IPS-18a (cell line): ENCODE data around the gene MCAM.

Experiments used
- H3K27ac ChIP-seq: one replicate; pipeline ENCODE4 v1.5.1; 2013; ENCODE audit warnings: low read length
- H3K27me3 ChIP-seq: one replicate; pipeline ENCODE4 v1.6.1; 2013; ENCODE audit warnings: mild to moderate bottlenecking, low read length; ENCODE audit not compliant: control insufficient read depth, insufficient read depth
- H3K36me3 ChIP-seq: one replicate; pipeline ENCODE4 v1.6.1; 2013; ENCODE audit warnings: low read depth, low read length; ENCODE audit not compliant: control insufficient read depth
- H3K4me1 ChIP-seq: one replicate; pipeline ENCODE4 v1.6.1; 2013; ENCODE audit warnings: low read depth, low read length; ENCODE audit not compliant: control insufficient read depth
- H3K4me3 ChIP-seq: one replicate; pipeline ENCODE4 v1.5.1; 2013; ENCODE audit warnings: low read length
- H3K9ac ChIP-seq: one replicate; pipeline ENCODE4 v1.6.1; 2013; ENCODE audit warnings: mild to moderate bottlenecking, low read length, moderate library complexity
- H3K9me3 ChIP-seq: one replicate; pipeline ENCODE4 v1.6.1; 2013; ENCODE audit warnings: low read depth, low read length; ENCODE audit not compliant: control insufficient read depth

The MCAM gene

GRCh38 chr11:119320776-119321524 lies 4.0 kb upstream of the MCAM start:
- peak overlapping the region; percentile 53 for H3K9ac ChIP-seq
- H3K4me3 ChIP-seq: peak overlapping the region; percentile 58
- H3K27ac ChIP-seq: no peak overlapping the region
- H3K9me3 ChIP-seq: no peaks in the 10 kb centered on the region
- H3K4me1 ChIP-seq: peaks cover 36% of the 10 kb centered on the region
- H3K27me3 ChIP-seq: peaks cover 38% of the 10 kb centered on the region
- no peaks in the 10 kb centered on the region for H3K36me3 ChIP-seq

- Histone ChIP-seq H3K4me3 (peak overlapping the region; percentile 58), H3K4me1 (peaks cover 42% of the 10 kb centered on the region), H3K36me3 (no peaks in the 10 kb centered on the region), H3K27ac (no peak overlapping the region), H3K9ac (no peak overlapping the region), H3K27me3 (peaks cover 44% of the 10 kb centered on the region), H3K9me3 (no peaks in the 10 kb centered on the region)
These were observed 3.4 kb upstream of the MCAM start for GRCh38 chr11:119320240-119320775.

DNA sequence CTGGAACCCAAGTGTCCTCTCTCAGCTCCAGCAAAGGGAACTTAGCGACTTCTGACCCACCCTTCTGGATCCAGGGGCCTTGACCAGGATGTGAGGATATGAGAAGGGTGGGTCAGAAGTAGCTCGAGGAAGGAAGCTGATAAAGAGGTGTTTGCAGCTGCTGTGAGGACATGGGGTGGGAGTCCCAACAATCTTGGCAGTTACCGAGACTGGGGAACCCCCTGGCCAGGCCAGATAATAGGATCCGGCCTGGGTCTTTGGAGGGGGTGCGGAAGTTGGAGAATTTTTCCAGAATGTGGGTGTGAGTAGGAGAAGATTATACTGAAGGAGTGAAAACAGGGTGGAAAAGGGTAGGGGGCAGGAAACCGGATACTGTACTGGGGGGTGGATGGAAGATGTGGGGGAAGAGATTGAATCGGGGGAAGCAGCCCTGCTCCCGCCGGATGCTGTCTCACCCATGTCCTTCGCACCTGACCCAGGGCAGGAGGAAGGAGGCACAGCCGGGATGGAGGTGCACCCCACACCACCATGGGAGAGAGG lies 2.8 kb upstream of the MCAM start:
- peaks cover 43% of the 10 kb centered on the region for H3K4me1 ChIP-seq
- no peaks in the 10 kb centered on the region for H3K9me3 ChIP-seq
- H3K27me3 ChIP-seq: peaks cover 50% of the 10 kb centered on the region
- H3K4me3 ChIP-seq: peak overlapping the region; percentile 58
- H3K9ac ChIP-seq: no peak overlapping the region
- no peaks in the 10 kb centered on the region for H3K36me3 ChIP-seq
- no peak overlapping the region for H3K27ac ChIP-seq

GRCh38 chr11:119319136-119319699 lies 2.3 kb upstream of the MCAM start:
- Histone ChIP-seq H3K4me3 (peak overlapping the region; percentile 58), H3K4me1 (peaks cover 43% of the 10 kb centered on the region), H3K36me3 (no peaks in the 10 kb centered on the region), H3K9ac (no peak overlapping the region), H3K27ac (no peak overlapping the region), H3K27me3 (peaks cover 55% of the 10 kb centered on the region), H3K9me3 (no peaks in the 10 kb centered on the region)

DNA sequence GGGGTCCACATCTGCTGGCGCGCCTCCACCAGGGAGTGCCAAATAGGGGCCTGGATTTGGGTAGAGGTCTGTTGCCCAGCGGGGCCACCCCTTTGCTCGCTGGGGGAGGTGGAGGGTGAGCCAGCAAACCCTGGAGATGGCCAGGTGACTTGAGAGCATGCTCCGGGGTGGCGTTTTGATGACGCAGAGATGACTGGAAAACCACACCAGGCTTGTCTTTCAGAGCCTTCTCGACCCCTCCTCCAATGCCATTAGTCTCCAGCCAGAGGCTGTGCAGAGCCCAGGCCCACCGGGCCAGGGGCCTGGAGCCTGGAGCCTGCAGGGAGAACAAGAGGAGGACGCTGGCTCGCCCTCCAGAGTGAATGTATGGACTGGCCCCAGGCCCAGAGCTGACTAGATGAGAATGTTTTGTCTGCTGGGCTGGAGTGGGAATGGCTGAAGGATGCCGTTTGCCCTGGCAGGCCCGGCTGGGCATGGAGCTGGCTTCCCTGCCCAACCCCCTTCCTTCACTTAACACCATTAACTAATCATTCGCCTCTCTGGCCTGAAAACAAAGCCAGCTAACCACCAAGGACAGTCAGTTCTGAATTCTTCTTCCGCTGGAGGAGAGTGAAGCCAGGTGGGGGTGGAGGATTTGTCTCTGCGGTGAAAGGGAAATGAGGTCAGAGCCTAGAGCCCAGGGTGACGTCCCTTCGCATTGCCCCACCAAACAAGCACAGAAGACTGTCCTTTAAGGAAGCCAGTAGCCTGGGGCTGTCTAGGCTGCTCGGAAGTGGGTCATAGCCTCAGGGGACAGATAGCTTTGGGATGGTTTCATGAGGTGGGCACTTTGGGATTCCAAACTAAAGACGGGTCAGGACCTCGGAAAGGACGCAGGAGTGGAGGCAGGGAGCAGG lies 1.6 kb upstream of the MCAM start:
- Histone ChIP-seq H3K36me3 (no peaks in the 10 kb centered on the region), H3K4me3 (no peak overlapping the region), H3K9me3 (no peaks in the 10 kb centered on the region), H3K27me3 (peaks cover 58% of the 10 kb centered on the region), H3K9ac (no peak overlapping the region), H3K27ac (no peak overlapping the region), H3K4me1 (peaks cover 43% of the 10 kb centered on the region)

- H3K9ac ChIP-seq: no peak overlapping the region
- H3K9me3 ChIP-seq: no peaks in the 10 kb centered on the region
- peaks cover 43% of the 10 kb centered on the region for H3K4me1 ChIP-seq
- no peaks in the 10 kb centered on the region for H3K36me3 ChIP-seq
- peak overlapping the region; percentile 23 for H3K4me3 ChIP-seq
- peaks cover 58% of the 10 kb centered on the region for H3K27me3 ChIP-seq
- no peak overlapping the region for H3K27ac ChIP-seq
These were observed 786 bp upstream of the MCAM start for GRCh38 chr11:119317592-119318239.

GRCh38 chr11:119316016-119316728 lies 758 bp downstream of the MCAM start:
- H3K9ac ChIP-seq: peak overlapping the region; percentile 13
- peak overlapping the region; percentile 65 for H3K4me3 ChIP-seq
- peaks cover 43% of the 10 kb centered on the region for H3K4me1 ChIP-seq
- no peaks in the 10 kb centered on the region for H3K9me3 ChIP-seq
- H3K36me3 ChIP-seq: no peaks in the 10 kb centered on the region
- no peak overlapping the region for H3K27ac ChIP-seq
- peaks cover 58% of the 10 kb centered on the region for H3K27me3 ChIP-seq

DNA sequence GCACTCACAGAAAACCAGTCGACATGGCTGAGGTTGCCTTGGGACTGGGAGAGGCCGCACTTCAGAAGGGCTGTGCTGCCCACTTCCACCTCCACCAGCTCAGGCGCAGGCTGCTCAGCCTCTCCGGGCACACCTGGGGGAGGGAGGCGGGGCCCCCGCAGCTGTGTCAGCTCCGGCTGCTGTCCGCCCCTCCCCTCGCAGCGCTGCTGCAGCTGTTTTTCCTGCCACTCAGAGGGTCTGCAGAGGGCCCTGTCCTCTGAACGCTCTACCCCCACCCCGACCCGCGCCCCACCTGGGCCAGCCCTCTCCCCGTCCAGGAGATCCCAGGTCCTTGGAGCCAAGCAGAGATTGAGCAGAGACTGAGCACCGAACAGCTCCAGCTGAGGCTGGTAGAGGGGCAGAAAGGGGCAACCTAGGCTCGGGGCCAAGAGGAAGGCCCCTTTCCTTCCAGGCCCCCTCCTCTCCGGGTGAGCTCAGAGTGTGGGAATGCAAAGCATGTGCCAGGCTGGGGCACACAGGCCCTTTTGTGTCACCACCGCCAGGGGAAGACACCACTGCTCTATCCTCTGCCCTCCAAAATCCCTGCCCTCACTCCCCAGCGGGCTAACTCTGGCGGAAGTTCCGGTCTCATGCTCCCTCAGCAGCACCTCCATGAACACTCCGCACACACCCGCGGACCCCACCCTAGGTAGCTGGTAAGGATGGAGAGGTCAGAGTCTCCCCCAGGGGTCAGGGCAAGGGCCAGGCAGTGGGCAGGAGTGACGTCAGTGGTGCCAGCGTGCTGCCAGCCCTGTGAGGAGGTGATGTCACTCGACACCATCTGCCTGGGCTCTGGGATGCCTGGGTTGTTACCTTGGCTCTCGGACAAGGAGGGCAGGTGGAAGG lies 1.6 kb downstream of the MCAM start:
- peaks cover 40% of the 10 kb centered on the region for H3K4me1 ChIP-seq
- no peak overlapping the region for H3K27ac ChIP-seq
- peaks cover 58% of the 10 kb centered on the region for H3K27me3 ChIP-seq
- peak overlapping the region; percentile 65 for H3K4me3 ChIP-seq
- H3K36me3 ChIP-seq: no peaks in the 10 kb centered on the region
- no peak overlapping the region for H3K9ac ChIP-seq
- no peaks in the 10 kb centered on the region for H3K9me3 ChIP-seq

- Histone ChIP-seq H3K4me3 (peak overlapping the region; percentile 65), H3K4me1 (peaks cover 33% of the 10 kb centered on the region), H3K27ac (no peak overlapping the region), H3K27me3 (peaks cover 55% of the 10 kb centered on the region), H3K9ac (no peak overlapping the region), H3K9me3 (no peaks in the 10 kb centered on the region), H3K36me3 (no peaks in the 10 kb centered on the region)
These were observed 2.2 kb downstream of the MCAM start for GRCh38 chr11:119314726-119315125.

- H3K27me3 ChIP-seq: peaks cover 18% of the 10 kb centered on the region
- no peak overlapping the region for H3K4me3 ChIP-seq
- peaks cover 7% of the 10 kb centered on the region for H3K4me1 ChIP-seq
- H3K36me3 ChIP-seq: peaks cover 15% of the 10 kb centered on the region
- no peak overlapping the region for H3K27ac ChIP-seq
- no peaks in the 10 kb centered on the region for H3K9me3 ChIP-seq
- no peak overlapping the region for H3K9ac ChIP-seq
These were observed 6.3 kb downstream of the MCAM start for GRCh38 chr11:119310682-119311052.
